Endometrium (tissue), 2 donors: Measurements from ENCODE around the gene IL36RN.

Source experiments
- FAIRE-seq: peaks from 2 replicates; lab custom pipeline; 2012; peaks lifted over from hg19 to GRCh38; lab: Jason Lieb, UNC
- donor health status: control.
- donor health status: control.

Gene IL36RN

DNA sequence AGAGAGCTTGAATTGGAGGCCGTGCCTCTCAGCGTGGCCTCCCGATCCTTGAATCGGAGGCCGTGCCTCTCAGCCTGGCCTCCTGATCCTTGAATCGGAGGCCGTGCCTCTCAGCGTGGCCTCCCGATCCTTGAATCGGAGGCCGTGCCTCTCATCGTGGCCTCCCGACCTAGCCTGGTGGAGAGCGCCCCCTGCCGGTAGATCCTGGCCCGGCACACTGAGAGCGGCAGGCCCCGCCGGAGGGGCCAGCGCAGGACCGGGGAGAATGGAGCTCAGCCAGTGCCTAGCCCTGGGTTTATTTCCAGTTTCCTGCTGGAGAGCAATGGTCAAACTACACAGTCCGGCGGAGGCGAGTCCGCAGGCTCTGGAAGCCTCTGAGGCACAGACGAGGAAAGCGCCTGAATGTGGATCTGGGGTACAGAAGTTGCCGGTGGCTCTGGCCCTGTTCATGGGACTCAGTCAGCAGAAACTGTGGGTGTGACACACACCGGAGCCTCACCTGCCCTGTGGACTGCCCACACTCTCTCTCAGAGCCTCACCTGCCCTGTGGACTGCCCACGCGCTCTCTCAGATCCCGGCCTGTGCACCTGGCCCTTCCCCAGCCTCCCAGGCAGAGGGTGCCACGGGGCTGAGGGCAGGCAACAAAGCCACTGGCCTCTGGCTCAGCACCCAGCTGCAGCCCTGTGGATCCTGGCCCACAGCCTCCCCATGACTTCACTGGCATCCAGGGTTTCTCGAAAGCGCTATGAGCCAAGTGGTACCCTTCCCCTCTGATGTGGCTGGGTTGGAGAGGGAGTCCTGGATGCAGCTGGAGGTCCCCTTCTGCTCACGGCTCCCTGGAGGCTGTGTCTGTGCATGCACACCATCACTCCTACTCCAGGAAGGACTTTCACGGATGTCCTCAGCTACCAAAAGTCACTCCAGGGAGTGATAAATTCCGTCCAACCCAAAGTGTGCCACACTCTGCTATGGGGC is 7.8 kb upstream of the IL36RN start:
- no peak for FAIRE-seq

DNA sequence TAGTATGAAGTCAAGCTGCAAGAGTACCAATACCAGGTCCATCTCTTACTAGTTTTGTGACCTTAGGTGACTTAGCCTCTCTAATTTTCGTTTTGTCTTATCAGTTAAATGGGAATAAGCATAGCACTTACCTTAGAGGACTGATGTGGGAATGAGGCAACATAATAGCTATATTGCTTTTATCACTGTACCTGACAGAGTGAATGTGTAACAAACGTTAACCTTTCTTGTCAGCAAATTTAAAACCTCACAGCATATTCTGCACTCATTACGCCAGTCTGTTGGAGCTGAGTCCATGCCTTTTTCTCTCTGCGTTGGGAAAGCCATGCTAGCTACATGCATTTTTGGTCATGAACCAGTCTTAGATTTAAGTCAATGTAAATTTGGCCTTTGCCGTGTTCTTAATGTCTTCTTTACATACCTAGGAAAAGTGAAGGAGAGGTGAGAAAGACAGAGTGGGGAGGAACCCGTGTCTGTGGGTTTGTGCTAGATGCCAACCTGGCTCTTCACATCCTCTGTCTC is 6.5 kb upstream of the IL36RN start, which contains the start of gene IL36B:
Gene IL36B (minus strand): TSS at position 472 of the 522 bp plus-strand sequence.
- FAIRE-seq, result no peak

DNA sequence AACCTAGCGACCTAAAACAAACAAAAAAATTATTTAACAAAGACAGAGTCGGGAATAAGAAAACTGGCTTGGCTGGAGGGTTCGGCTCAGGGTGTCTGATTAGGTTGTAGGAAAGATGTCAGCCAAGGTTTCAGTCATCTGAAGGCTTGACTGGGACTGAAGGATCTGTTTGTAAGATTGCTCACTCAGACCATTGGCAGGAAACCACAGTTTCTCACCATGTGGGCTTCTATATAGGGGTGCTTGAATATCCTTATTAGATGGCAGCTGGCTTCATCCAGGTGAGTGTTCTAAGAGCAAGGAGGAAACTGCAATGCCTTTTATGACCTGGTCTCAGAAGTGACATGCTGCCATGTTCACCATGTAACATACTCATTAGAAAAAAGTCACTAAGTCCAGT is 5.3 kb upstream of the IL36RN start:
- no peak for FAIRE-seq

DNA sequence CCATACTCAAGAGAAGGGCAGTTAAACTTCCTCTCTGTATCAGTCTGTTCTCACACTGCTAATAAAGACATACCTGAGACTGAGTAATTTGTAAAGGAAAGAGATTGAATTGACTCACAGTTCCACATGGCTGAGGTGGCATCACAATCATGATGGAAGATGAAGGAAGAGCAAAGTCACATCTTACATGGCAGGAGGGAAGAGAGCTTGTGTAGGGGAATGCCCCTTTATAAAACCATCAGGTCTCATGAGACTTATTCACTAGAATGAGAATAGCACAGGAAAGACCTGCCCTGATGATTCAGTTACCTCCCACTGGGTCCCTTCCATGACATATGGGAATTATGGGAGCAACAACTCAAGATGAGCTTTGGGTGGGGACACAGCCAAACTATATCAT is 4.9 kb upstream of the IL36RN start:
- FAIRE-seq, result no peak

DNA sequence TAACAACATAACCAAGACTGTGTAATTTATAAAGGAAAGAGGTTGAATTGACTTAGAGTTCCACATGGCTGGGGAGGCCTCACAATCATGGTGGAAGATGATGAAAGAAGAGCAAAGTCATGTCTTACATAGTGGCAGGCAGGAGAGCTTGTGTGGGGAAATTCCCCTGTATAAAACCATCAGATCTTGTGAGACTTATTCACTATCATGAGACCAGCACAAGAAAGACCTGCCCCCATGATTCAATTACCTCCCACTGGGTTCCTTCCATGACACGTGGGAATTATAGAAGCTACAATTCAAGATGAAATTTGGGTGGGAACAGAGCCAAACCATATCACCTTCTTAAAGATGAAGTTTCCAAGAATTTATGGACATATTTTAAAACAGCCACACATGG is 2.5 kb upstream of the IL36RN start:
- FAIRE-seq, result no peak

DNA sequence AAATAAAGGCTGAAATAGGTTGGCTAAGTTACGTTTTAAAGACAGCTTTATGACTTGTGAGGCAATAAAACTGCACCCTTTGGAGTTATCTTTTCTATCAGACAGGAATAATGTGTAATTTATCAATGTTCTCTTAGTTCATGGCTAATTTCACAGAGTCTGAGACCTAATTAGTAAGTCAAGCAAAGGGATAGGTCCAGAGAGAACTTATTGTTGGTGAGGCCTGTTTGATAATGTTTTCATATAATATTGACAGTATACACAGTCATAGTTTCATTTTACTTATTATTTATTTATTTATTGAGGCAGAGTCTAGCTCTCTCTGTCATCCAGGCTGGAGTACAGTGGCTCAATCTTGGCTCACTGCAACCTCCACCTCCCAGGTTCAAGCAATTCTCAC is 1.9 kb upstream of the IL36RN start:
- no peak for FAIRE-seq

DNA sequence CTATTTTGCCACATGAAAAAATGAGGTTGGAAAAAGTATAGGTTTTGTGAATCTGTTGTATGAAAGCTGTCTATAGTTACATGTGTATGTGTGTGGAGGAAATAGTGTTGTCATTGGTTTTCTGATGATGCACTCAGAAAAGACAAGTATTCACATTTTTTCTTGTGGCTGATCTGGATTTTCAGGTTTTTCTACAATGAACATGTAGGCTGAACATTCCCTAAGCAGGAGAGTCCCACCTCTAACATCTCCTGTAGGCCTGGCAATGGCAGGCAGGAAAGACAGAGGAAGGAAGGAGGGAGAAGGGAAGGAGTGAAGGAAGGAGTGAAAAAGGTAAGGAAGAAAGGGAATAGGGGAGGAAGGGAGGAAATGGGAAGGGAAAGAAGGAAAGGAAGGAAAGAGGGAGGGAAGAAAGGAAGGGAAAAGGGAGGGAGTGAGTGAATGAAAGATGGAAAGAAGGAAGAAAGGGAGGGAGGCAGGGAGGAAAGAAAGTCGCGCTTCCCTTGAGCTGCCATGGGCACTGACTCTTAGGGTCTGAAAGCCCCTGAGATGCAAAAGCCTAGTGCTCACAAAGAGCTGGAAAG is 495 bp upstream of the IL36RN start:
- no peak for FAIRE-seq

DNA sequence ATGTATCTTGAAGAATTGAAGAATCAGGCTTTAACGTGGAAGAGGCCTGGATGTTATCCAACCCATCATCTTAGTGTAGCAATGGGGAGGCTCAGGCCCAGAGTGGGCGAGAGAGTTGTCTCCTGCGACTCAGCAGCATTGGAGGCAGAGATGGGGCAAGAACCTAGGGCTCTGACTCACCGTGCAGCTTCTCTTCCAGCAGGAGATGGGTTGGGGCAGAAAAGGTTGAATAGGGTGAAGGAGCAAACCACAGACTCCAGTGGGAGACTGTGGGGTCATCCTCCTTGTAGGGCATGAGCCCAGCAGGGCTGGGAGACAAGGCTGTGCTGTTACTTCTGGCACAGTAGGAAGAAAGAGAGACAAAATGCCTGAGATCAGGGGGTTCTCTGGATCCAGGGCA is 1.4 kb downstream of the IL36RN start:
- no peak for FAIRE-seq

DNA sequence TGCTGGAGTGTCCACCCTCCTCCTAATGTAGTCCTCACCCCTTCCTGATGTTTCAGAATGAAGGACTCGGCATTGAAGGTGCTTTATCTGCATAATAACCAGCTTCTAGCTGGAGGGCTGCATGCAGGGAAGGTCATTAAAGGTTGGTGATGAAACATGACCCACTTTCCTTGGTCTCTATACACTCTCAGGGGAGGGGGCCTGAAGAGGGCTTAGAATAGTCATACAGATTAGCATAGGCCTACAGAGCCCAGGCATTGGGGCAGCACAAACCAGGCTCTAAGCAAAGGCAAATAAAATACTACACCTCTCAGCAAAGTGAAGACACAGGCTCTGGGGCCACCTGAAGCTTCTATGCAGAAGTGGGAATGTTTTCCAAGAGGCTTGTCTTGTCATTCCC is 1.8 kb downstream of the IL36RN start:
- no peak for FAIRE-seq

DNA sequence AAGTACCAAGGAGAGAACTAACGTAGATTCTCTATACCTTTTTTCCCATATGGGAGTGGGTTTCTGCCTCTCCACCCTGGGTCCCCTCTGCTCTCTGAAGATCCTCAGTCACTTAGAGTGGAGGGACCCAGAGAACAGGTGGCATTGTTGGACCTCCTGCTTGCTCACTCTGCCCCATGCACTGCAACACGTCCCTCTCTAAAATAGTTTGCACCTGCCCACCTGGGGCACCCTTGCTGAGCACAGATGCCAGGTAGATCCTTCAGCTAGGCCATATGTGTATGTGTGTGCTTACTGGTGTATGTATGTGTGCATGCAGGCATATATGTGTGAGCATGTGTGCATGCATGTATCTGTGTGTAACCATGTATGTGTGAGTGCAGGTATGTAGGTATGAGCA is 2.2 kb downstream of the IL36RN start:
- FAIRE-seq, result no peak

DNA sequence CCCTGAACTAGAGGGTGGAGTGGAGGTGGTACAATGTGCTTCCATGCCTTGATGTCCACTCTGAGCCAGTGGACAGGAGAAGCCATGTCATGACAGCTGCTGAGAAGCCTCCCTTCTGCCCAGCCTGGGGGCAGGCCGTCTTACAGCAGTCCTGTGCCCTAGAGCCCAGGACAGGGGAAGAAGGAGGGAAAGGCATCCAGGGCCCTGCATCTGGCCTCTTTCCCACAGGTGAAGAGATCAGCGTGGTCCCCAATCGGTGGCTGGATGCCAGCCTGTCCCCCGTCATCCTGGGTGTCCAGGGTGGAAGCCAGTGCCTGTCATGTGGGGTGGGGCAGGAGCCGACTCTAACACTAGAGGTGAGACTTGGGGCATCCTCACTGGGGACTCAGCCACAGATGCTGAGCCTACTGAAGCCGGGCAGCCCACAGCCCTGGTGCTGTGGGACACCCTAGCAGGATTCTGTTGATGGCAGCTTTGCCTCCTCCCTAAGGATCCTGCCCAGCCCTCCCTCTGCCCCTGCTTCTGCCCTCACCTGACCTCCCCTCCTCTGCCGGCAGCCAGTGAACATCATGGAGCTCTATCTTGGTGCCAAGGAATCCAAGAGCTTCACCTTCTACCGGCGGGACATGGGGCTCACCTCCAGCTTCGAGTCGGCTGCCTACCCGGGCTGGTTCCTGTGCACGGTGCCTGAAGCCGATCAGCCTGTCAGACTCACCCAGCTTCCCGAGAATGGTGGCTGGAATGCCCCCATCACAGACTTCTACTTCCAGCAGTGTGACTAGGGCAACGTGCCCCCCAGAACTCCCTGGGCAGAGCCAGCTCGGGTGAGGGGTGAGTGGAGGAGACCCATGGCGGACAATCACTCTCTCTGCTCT is 3.1 kb downstream of the IL36RN start:
- no peak for FAIRE-seq

DNA sequence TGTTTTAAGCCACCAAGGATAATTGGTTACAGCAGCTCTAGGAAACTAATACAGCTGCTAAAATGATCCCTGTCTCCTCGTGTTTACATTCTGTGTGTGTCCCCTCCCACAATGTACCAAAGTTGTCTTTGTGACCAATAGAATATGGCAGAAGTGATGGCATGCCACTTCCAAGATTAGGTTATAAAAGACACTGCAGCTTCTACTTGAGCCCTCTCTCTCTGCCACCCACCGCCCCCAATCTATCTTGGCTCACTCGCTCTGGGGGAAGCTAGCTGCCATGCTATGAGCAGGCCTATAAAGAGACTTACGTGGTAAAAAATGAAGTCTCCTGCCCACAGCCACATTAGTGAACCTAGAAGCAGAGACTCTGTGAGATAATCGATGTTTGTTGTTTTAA is 5.3 kb downstream of the IL36RN start:
- no peak for FAIRE-seq

DNA sequence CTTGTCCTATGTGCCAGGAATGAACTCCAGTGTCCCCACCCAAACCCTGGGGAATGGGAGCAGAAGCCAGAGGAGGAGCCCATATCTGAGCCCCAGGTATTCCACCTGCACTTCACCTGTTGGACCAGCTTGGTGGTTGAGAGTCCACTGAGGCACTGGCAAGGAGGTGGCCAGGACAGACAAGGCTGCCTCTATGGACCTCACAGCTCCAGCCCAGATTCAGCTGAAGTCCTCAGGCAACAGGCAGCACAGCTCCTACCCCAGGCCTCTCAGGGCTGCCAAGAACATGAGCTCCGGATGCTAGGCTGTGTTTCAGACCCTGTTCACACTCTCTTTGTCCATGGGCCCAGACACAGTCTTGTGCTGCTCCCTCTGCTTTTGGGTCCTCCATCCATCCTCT is 5.9 kb downstream of the IL36RN start:
- no peak for FAIRE-seq

DNA sequence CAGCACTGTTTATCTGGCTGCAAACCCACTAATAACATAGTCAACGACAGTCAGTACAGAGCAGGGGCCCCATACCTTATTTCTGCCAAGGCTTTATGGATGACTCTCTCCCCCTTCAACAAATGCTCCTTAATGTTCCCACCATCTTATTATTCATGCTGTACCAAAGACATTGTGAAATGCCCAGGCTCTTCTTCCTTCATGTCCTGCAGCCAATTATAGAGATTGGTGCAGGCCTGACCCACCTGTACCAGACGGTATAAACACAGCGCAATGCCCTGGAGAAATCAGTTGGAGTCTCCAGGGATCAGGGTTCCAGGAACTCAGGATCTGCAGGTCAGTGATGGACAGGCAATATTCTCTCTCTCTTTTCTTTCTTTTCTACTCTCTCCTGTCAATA is 8.7 kb downstream of the IL36RN start, which contains the start of gene IL1F10:
Gene IL1F10 (plus strand): TSS at position 290 of the 400 bp plus-strand sequence. CDS start 4,769 bp downstream, outside the sequence.
- no peak for FAIRE-seq

DNA sequence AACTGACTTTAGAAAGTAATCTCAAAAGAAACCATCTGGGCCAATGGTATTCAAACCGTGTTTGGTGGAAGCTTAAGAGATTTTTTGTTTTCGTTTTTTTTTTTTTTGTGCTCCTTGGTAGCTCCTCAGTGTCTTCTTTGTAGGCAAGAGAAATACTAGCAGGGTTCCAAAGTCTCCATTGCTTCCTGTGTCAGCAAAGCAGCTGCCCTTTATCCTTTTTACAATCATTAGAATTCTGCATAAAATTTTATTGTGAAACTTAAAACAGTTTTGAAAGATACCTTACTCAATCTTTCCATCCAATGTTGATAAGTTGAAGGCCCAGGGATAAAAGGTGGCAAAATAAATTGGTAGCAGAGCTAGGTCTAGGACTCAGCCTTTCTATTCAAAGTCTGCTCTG is 9.3 kb downstream of the IL36RN start:
- no peak for FAIRE-seq

DNA sequence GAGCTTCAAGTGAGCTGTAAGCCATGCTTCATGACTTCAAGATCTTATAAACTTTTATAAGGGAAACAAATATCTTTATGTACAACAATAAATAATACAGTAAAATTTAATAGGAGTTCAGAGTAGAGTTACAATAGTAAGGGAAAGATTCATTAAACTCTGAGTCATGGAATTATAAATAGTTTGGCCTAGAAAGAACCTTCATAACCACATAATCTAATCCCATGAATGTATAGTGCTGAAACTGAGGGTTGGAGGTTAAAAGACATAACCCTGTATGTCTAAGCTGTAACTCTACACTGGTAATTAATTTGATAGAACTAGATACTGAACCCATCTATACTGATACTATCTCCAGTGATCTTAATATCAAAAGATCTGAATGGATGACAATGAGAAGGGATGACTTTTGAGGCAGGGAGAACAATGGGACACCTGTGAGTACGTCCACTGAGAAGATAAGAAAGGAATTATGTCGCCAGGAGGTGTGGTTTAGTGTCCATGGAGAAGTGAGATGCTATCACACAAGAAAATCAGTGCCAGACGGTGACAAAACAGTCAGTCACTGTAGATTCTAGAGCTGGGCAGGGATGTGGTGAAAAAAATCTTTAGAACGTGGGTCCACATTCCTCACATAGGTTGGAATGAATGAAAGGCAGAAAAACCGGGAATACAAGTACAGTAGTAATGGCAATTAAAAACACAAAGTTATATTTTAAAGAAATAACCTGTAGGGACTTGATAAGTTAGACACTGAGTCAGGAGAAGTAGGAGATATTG is 9.9 kb downstream of the IL36RN start:
- no peak for FAIRE-seq

DNA sequence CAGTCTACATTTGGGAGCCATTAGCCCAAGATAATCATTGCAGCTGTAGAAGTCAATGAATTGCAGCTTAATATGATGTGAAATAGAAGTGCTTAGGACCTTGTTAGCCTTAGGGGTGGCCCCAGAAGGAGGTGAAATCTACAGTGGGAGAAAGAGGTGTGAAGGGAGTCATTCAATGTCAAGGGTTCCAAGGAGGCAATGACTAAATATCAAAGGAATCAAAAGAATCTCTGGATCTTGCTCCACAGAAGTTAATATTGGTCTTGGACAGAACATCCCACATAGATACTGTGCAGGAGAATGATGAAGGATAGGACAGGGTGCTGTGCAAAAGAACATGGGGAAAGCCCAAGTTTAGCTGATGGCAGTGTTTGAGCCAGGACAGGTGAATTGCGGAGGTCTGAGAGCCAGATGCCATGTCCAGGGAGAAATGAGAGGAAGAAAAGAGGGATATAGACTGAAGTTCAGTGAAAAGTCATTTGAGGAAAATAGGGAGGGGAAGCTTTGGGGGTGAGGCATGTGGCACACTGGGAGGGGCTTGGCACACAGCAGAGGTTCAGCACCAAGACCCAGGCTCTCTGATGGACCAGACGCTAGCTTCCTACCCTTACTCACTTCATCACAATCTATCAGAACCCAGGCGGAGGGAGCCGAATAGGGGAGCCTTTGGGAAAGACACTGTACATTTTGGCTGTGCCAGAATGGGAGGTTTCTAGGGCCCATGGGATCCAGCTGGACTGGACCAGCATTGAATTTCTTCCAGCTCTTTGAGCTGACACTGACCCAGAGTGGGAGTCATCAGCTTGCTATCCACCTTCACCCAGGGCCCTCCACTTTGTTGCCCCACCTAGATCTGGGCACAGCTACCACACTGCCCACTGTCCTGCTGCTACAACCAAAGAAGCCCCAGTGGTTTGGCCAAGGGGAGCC is 10.9 kb downstream of the IL36RN start:
- no peak for FAIRE-seq

DNA sequence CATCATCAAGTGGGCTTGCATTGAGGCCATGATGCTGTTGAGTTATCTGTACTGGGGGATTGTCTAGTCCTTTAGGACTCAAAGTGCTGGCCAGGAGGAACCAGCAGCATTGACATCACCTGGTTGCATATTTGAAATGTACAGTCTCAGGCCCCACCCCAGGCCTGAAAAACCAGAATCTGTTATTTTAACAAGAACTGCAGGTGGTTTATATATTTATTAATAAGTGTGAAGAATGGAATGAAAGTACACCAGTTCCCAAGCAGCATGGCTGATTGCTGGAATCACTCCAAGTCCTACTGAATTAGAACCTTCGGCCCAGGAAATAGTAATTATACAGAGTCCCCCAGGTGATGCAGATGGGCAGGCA is 11.6 kb downstream of the IL36RN start:
- FAIRE-seq, result no peak

DNA sequence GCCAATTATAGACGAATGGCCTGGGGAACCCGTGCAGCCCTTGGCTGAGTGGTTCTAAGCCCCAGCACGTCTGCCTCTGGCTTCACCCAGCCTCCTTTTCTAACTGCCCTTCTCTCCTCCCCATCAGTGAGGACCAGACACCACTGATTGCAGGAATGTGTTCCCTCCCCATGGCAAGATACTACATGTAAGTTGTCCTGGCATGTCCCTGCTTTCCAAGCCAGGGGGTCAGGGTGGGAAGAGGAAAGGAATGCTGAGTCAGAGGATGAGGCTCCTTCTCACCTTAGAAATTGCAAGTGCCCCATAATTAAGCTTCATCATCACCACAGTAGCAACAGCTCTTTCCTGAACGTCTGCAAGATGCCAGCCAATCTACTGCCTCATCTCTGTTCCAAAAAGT is 13.6 kb downstream of the IL36RN start:
- FAIRE-seq, result no peak

DNA sequence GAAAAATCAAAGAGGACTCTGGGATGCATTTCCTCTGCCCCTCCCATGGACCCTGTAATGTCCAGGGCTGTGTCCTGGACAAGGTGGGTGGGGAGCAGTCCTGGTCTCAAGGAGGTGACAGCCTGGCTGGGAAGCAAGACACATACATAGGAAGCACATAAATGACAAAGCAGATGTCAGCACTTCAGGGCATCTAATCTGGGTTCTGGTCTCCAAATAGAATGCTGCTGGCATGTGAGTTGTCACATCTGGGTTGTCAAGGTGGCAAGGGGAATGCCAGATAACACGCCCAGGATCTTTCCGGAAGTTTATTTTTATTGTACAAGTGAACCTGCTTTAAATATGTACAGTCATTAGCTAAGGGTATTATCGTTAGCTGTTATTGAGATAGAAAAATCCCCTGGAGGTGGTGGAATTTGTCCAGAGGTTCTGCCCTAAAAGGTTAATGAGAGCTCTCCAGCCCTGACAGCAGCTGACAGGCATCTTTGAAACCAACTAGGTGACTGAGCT is 14.4 kb downstream of the IL36RN start:
- no peak for FAIRE-seq
